Epithelial cell of proximal tubule (primary cell): ENCODE measurements around the gene TRIM24. TPM values are rescaled to one million over a fixed set of nuclear protein-coding genes. Genes with fewer than 3 reads are reported as not detected.

ENCODE experiments used
- DNase-seq: peaks from one replicate; pipeline ENCODE4 v3.0.0-alpha.2; 2011; ENCODE audit warnings: low read depth
- H3K4me3 ChIP-seq: 2 replicates; pipeline ENCODE4 v1.5.1; 2011; ENCODE audit warnings: low read depth, mild to moderate bottlenecking, low read length
- CTCF ChIP-seq: conservative IDR thresholded peaks from 2 replicates; pipeline ENCODE4 v1.5.1; 2012; ENCODE audit warnings: low read depth, mild to moderate bottlenecking, low read length
- total RNA-seq: library from RNA; depleted of rRNA; stranded (reverse); fragments of >200 nt; gene quantifications from 2 replicates; pipeline ENCODE4 v1.2.3, GENCODE V29; 2015

Gene TRIM24
- total RNA-seq, 1 donor from 2014 or later, result 21.4 TPM

DNA sequence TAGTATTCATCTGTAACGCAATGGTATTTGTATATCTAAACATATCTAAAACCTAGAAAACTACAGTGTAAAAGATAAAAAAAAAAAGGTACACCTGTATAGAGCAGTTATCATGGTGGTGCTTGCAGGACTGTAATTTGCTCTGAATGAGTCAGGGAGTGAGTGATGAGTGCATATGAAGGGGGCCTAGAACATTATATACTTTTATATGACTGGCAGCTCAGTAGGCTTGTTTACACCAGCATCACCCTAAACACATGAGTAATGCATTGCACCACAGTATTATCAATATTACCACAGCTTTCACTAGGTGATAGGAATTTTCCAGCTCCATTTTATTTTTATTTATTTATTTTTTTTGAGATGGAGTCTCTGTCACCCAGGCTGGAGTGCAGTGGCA, 40.8 kb downstream of the TRIM24 start:
- no peak for TF ChIP-seq CTCF
- DNase-seq, result no peak

GRCh38 chr7:138502023-138502767, 42.1 kb downstream of the TRIM24 start:
- TF ChIP-seq CTCF, result no peak
- DNase-seq, result no peak
- H3K4me3 ChIP-seq, result no peak overlapping the region

More for the DNA sequence above, 40.8 kb downstream of the TRIM24 start:
- no peak overlapping the region for H3K4me3 ChIP-seq

- H3K4me3 ChIP-seq, result no peak overlapping the region
- TF ChIP-seq CTCF, result no peak
- no peak for DNase-seq
Measured at GRCh38 chr7:138505361-138505873, 45.4 kb downstream of the TRIM24 start.

DNA sequence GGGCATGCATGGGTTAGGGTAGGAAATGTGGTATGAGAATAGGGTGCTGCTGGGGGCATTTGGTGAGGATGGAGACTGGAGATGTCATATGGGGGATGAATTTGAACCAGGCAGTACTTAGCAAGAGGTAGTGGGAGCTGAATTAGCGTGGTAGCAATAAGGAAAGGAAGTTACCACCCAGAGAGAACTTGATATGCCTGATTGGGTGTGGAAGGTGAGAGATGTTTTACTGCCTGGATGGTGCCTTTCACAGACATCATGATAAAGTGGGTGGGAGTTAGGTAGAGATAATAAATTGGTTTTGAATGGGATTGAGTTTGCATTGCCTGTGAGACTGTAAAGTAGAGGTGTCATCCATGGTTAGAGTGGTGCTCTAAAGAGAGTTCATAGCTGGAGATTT, 46.7 kb downstream of the TRIM24 start:
- no peak for DNase-seq
- TF ChIP-seq CTCF, result no peak

GRCh38 chr7:138510003-138510402, 49.9 kb downstream of the TRIM24 start:
- no peak for TF ChIP-seq CTCF
- DNase-seq, result no peak
- no peak overlapping the region for H3K4me3 ChIP-seq

More for the DNA sequence above, 46.7 kb downstream of the TRIM24 start:
- no peak overlapping the region for H3K4me3 ChIP-seq

DNA sequence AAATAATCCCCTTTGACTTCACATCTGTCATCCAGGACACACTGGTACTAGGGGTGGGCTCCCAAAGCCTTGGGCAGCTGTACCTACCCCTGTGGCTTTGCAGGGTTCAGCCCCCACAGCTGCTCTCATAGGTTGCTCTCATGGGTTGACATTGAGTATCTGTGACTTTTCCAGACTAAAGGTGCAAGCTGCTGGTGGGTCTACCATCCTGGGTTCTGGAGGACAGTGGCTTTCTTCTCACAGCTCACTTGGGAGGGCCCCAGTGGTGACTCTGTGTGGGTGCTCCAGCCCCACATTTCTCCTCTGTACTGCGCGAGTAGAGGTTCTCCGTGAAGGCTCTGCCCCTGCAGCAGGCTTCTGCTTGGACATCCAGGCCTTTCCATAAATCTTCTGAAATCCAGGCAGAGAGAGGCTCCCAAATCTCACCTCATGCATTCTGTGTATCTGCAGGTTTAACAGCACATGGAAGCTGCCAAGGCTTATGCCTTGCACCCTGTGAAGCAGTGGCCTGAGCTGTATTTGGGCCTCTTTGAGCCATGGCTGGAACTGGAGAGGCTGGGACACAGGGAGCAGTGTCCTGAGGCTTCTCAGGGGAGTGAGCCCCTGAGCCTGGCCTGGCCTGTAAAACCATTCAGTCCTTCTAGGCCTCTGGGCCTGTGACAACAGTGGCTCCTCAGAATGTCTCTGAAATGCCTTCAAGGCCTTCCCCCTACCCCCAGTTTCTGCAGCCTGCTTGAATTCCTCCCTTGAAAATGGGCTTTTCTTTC, 52.2 kb downstream of the TRIM24 start:
- no peak overlapping the region for H3K4me3 ChIP-seq
- no peak for DNase-seq
- no peak for TF ChIP-seq CTCF
